BJ (cell line): ENCODE measurements around the gene RPL15. TPM values are rescaled to one million over a fixed set of nuclear protein-coding genes. Genes with fewer than 3 reads are reported as not detected.
"Not testable (repeated sequence)": the region's sequence is repeated elsewhere in the genome, so short reads cannot be mapped to it uniquely, and the experiment has no call there.

ENCODE experiments used
- CTCF ChIA-PET: fragments of 350-600 bp; formaldehyde crosslinking; extraction: SDS; loops from one replicate; lab custom pipeline; 2021; ENCODE audit warnings: antibody characterized with exemption, inconsistent platforms; lab: Yijun Ruan, JAX
- POLR2A ChIA-PET: fragments of 300-600 bp; sonication (Branson Sonifier 250); formaldehyde crosslinking; extraction: SDS; loops from one replicate; lab custom pipeline; 2021; ENCODE audit warnings: antibody characterized with exemption; lab: Charles Lee
- DNase-seq: peaks from one replicate; pipeline ENCODE4 v3.0.0-alpha.2; 2011; ENCODE audit warnings: low read depth
- H3K27me3 ChIP-seq: 2 replicates; pipeline ENCODE4 v1.6.0; 2011; ENCODE audit warnings: low read length; ENCODE audit not compliant: control insufficient read depth, insufficient read depth
- H3K36me3 ChIP-seq: 2 replicates; pipeline ENCODE4 v1.5.1; 2011; ENCODE audit warnings: low read length; ENCODE audit not compliant: control insufficient read depth, insufficient read depth
- H3K4me3 ChIP-seq: 2 replicates; pipeline ENCODE4 v1.5.1; 2011; ENCODE audit warnings: low read depth, mild to moderate bottlenecking, control low read depth, low read length
- polyA plus RNA-seq: library from polyadenylated mRNA; depleted of rRNA; stranded (reverse); fragments of >200 nt; gene quantifications from 2 replicates; pipeline ENCODE4 v1.2.3, GENCODE V29; 2011
- TF ChIP-seq, protein P1 (sequence below): IDR thresholded peaks from 2 replicates; pipeline ENCODE4 v1.5.1; 2011; ENCODE audit warnings: low read depth, mild to moderate bottlenecking, control low read depth, inconsistent platforms, low read length, moderate library complexity; ENCODE audit not compliant: insufficient read depth

The RPL15 gene
- polyA plus RNA-seq, 1 experiment: 5,733 TPM

DNA sequence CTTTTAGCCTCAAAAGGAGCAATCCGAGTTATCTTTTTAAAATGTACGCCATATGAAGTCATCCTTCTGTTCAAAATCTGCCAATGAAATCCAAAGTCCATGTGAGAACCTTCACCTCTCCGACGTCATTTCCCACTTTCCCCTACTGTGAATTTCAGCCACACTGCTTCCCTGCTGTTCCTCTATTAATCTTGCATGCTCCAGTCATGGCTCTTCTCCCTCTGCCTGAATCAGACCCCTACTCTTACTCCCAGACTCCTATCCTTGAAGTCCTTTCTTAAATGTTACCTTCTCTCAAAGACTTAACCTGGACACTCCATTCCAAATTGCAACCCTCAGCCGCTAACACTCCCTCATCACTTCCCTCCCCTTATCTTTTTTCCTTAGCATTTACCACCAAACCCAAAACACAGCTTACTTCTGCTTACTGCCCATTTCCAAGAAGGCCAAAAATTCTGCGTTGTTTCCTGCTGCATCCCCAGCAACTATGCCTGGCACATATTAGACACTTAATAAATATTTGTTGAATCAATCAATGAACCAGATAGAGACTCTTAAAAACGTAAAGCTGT lies 1.3 kb upstream of the RPL15 start:
- ChIA-PET POLR2A (no interaction called here), CTCF (interaction anchor here (1.0 to 1.4 kb wide), 2 partner anchors 17 to 31 kb away, joined by 3 to 4 read pairs; no protein-coding TSS in a partner anchor)
- DNase-seq: no peak

DNA sequence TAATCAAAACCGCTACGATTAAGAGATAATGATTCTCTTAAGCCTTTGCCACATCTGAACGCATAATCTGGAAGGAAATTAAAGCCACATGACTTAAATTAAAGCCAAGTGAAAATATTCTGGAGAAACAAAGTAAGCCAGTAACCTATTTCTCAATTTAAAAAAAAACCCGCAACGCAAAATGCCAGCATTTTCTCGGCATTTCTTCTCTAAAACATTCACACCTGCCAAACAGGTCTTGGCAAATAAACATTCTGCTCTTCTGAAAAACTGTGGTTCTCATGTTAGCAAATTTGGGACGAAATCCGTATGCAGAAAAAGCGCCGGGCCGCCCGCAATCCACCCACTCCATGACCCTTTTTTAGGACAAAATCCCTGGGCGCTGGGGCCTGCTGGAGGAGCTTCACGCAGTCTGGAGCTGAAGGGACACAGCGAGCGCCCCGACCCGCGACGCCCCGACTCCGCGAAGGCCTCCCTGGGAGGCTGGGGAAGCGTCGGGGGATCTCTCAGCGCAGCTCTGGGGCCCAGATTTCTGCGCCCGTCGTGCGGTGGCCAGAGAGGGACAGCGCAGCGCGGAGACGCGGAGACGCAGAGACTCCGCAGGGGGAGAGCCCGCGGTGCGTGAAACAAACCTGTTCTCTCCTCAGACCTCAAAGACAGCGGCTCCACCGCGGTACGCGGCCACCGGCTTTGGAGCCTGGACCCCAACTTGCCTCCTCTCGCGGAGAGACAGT lies 613 bp upstream of the RPL15 start:
- no peak for DNase-seq
- TF ChIP-seq, protein P1, sequence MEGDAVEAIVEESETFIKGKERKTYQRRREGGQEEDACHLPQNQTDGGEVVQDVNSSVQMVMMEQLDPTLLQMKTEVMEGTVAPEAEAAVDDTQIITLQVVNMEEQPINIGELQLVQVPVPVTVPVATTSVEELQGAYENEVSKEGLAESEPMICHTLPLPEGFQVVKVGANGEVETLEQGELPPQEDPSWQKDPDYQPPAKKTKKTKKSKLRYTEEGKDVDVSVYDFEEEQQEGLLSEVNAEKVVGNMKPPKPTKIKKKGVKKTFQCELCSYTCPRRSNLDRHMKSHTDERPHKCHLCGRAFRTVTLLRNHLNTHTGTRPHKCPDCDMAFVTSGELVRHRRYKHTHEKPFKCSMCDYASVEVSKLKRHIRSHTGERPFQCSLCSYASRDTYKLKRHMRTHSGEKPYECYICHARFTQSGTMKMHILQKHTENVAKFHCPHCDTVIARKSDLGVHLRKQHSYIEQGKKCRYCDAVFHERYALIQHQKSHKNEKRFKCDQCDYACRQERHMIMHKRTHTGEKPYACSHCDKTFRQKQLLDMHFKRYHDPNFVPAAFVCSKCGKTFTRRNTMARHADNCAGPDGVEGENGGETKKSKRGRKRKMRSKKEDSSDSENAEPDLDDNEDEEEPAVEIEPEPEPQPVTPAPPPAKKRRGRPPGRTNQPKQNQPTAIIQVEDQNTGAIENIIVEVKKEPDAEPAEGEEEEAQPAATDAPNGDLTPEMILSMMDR: no peak
- Histone ChIP-seq H3K36me3 (peaks cover 10% of the 10 kb centered on the region), H3K4me3 (peak overlapping the region; percentile 100), H3K27me3 (no peaks in the 10 kb centered on the region)
- CTCF ChIA-PET: interaction anchor here (0.8 to 1.4 kb wide), 4 partner anchors 9 to 89 kb away, joined by 3 to 4 read pairs (median 4); no protein-coding TSS in a partner anchor
- POLR2A ChIA-PET: interaction anchor here (0.6 to 0.9 kb wide), 7 partner anchors 30 to 572 kb away, joined by 3 to 5 read pairs (median 4); no protein-coding TSS in a partner anchor

More for the DNA sequence above, 1.3 kb upstream of the RPL15 start:
- Histone ChIP-seq H3K27me3 (no peaks in the 10 kb centered on the region), H3K4me3 (peak overlapping the region; percentile 100), H3K36me3 (peaks cover 10% of the 10 kb centered on the region)
- TF ChIP-seq, protein P1: no peak

DNA sequence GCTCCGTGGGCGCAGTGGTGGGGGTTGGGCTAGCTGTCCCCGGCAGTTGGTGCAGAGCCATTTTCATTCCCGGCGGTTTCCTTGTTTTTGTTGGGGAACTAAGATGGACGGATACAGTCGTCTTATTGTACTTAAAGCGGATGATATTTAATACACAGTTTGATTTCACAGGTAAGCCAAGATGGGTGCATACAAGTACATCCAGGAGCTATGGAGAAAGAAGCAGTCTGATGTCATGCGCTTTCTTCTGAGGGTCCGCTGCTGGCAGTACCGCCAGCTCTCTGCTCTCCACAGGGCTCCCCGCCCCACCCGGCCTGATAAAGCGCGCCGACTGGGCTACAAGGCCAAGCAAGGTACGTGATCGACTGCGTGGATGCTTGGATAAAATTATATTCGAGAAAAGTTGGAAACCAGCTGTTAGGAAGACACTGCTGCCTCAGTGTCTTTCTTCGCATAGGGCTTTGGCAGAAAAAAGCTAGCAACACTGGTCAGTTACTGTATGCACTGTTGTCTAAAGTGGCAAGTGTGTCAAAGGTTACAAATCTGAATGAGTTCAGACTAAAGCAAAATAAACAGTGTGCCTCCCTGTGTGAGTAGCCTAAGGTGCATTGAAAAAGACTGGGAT lies 859 bp downstream of the RPL15 start:
- peak overlapping the region; percentile 100 for H3K4me3 ChIP-seq
- H3K27me3 ChIP-seq, DNase-seq, H3K36me3 ChIP-seq, POLR2A ChIA-PET: not testable (repeated sequence)
- CTCF ChIA-PET: interaction anchor here (1.2 to 1.4 kb wide), 2 partner anchors 29 to 766 kb away, joined by 4 read pairs; no protein-coding TSS in a partner anchor

DNA sequence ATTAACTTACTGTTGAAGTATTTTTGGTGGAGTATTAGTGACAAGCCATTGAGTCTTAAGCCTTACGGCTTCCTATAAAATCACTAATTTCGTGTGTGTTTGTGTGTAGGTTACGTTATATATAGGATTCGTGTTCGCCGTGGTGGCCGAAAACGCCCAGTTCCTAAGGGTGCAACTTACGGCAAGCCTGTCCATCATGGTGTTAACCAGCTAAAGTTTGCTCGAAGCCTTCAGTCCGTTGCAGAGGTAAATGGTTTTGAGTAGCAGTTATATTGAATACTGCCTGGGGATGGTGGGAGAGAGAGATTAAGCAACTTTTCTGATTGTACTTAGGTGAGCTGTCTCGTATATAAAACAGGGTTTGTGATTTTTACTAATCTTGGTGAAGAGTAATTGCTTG lies 1.4 kb downstream of the RPL15 start:
- DNase-seq, H3K27me3 ChIP-seq, POLR2A ChIA-PET, H3K36me3 ChIP-seq: not testable (repeated sequence)
- H3K4me3 ChIP-seq: peak overlapping the region; percentile 100
- CTCF ChIA-PET: interaction anchor here (0.7 to 1.4 kb wide), 3 partner anchors 30 to 765 kb away, joined by 3 to 4 read pairs (median 4); no protein-coding TSS in a partner anchor

DNA sequence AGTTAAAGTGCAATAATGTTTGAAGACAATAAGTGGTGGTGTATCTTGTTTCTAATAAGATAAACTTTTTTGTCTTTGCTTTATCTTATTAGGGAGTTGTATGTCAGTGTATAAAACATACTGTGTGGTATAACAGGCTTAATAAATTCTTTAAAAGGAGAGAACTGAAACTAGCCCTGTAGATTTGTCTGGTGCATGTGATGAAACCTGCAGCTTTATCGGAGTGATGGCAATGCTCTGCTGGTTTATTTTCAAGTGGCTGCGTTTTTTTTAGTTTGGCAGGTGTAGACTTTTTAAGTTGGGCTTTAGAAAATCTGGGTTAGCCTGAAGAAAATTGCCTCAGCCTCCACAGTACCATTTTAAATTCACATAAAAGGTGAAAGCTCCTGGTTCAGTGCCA lies 2.7 kb downstream of the RPL15 start:
- TF ChIP-seq, protein P1: no peak
- no peak overlapping the region for H3K4me3 ChIP-seq
- CTCF ChIA-PET: no interaction called here
- no peaks in the 10 kb centered on the region for H3K27me3 ChIP-seq
- POLR2A ChIA-PET: no interaction called here
- DNase-seq: no peak
- peaks cover 10% of the 10 kb centered on the region for H3K36me3 ChIP-seq

DNA sequence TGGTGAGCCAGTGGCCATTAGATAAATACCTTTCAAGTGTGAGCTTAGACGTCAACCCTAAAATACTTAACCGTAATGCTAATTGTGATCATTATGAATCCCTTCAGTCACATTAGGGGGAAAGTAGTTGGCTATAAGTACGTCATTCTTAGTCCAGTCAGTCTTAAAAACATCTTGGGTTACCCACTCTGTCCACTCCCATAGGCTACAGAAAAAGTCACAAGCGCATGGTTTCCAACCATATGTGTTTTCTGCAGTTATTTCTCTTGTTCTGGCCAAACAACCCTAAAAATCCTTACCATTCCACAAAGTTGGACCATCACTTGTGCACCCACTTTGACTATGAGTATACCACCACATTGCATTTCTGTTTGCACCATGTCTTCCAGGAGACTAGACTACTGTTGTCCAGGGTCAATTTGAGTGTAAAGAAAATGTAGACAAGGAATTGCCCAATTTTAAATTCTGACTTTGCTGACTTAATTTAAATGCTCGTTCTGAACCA lies 3.3 kb downstream of the RPL15 start:
- ChIA-PET POLR2A (no interaction called here), CTCF (no interaction called here)
- Histone ChIP-seq H3K4me3 (no peak overlapping the region), H3K27me3 (no peaks in the 10 kb centered on the region), H3K36me3 (peaks cover 10% of the 10 kb centered on the region)
- no peak for DNase-seq
- TF ChIP-seq, protein P1: no peak
